ENCODE measurements around the gene SEPTIN2.
"Not testable (repeated sequence)": the region's sequence is repeated elsewhere in the genome, so short reads cannot be mapped to it uniquely, and the experiment has no call there.

SEPTIN2 gene

DNA sequence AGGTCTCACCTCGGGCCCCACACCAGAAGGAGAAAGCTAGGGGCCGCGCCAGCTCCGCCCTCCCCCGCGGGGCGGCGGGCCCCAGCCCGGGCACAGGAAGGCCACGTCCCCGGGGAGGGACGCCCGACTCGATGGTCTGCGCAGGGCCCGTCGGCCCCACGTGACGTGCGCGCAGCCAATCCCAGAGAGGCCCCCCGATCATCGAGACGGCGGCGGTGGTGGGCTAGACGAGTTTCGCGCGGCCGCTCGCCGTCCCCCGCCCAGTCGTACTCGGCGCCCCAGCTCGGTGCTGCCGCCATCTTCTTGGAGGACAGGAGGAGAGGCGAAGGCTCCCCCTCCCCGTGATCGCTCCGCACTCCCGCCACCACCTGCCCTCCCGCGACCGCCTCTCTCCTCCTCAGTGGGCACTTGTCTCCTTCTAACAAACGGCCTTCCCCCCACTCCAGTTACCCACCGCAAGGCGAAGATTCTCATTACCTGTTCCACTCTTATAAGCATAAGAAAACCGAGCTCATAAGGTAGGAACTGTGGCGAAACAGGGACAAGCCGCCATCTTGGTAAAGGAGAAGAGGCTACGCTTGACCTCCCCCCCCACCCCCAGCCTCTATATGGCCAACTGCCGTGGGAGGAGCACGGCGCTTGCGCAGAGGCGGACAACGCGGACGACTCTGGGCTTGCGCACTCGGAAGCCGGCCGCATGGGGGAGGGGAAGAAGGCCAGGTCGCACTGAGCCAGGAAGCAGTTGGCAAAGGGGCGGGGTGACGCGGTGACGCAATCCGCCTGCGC is 439 bp upstream of the SEPTIN2 start, which contains the start of gene HDLBP:
TSS of gene HDLBP (minus strand) at position 580 of the 786 bp plus-strand sequence. CDS start 48,803 bp downstream, outside the sequence.
- peak; percentile 100 for DNase-seq

DNA sequence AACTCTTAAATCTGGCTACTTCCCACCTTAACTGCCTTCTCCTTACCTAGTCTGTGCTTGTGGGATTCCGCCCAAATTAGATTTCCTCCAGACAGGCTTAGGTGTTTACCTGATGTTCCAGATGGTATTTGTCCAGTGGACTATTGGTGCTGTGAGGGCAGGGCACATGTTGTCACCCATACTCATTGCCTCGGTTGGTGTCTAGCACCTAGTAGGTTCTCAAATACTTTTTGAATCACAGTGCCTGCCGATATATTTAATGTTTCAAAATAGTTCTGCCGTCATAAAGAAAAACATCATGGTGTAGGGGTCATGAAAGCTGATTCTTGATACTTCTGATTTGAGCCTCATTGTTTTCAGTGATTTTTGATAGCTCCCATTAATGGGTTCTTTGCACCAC is 1.1 kb downstream of the SEPTIN2 start:
- no peak for DNase-seq

DNA sequence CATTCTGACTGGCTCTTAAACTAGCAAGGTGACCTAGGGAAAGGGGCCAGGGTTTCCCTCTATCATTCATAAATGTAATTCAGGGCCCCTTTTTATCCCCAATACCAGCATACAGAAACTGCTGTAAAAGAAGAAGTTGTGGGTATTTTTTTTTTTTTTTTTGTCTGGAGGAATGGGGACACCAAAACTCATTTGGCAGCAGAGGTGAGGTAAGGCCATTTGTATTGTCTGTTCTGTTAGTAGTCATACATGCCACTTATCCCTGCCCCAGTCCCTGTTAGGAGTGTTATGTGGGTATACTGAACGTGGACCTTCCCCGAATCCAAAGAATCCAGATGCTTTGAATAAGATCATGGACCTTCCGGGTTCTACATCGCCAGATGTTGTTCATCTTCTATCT is 1.7 kb downstream of the SEPTIN2 start:
- DNase-seq = no peak

DNA sequence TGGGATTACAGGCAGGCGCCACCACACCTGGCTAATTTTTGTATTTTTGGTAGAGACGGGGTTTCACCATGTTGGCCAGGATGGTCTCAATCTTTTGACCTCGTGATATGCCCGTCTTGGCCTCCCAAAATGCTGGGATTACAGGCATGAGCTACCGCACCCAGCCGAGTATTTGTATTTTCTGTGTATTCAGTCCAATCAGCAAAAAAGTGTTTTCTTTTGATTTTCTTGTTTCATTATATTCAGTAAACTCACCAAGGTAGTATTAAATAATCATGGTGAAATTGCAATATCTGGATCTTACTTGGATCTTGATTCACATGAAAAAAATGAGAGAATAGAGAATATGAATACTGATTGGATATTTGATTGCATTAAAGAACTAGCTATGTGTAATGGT is 3.1 kb downstream of the SEPTIN2 start:
- DNase-seq = not testable (repeated sequence)

DNA sequence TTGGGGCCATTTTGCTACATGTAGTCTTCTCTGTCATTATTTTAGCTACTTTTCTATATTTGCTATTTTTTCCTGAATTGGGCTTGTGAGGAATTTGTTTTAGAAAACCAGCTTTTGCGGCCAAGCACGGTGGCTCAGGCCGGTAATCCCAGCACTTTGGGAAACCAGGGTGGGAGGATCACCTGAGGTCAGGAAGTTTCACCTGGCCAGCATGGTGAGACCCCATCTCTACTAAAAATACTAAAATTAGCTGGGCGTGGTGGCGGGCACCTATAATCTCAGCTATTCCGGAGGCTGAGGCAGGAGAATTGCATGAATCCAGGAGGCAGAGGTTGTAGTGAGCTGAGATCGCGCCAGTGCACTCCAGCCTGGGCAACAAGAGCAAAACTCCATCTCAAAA is 4.7 kb downstream of the SEPTIN2 start:
- no peak for DNase-seq

DNA sequence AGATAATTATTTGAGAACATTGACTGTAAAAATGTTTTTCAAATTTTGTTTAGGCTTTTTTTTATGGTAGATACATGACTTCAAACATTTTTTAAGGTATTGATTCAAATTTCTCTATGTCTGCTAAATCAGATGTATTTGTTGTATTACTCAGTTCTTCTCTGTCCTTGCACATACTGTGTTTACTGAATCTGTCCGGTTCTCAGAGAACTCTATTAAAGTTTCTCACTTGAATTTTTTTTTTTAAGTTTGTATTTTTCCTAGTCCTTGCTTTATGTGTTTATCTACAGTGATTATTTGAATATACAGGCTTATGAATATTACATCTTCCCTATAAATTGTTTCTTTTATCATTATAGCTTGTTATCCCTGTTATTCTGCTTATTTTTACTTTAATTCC is 5.3 kb downstream of the SEPTIN2 start:
- DNase-seq = no peak

DNA sequence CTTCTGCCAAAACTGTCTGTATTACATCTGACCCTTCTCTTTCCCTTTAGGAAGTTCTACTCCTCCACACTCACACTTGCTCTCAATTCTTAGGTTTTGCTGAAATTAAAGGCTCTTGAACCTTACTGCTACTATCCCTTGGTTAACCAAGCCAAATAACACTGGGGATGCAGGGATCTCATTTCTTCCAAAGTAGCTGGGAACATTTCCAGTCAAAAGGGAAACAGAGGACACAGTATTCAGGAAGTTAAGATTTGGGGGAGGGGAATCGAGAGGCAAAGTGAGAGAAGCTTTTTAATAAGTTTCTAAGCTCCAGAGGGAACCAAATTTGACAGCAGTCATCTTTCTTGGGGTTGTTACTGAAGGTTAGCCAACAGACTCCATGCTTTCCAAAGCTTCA is 6.2 kb downstream of the SEPTIN2 start:
- DNase-seq = no peak

DNA sequence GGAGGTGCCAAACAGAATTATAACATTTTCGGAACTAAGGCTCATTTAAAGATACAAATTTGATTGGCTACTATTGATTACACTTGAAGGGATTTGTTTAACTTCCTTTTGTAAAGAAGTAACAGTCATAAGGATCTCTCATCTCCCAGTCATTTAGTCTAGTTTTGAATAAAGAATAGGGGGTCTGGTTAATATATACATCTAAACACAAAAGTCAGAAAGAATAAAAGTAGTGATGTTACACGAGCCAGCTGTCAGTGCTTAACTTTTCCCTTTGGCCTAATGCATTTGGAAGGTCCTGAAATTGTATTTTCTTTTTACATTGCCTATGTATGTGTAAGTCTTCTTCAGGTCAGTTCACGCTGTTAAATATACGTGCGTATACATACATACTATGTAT is 8.1 kb downstream of the SEPTIN2 start:
- no peak for DNase-seq

DNA sequence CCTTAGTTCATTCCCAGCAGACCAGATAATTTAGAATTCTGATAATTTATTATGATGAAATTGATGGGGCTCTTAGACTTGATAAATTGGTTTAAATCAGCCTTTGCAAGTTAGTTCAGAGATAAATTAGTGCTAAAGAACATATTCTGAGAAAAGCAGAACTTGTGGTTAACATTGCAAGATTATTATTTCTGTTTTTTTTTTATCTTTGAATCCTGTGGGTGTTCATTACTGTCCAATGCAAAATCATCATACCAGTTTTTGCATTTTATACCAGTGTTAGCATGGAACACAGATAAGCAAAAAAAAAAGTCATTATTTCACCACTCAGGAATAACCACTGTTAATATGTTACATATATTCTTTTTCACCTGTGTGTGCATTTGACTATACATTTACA is 9.1 kb downstream of the SEPTIN2 start:
- no peak for DNase-seq

DNA sequence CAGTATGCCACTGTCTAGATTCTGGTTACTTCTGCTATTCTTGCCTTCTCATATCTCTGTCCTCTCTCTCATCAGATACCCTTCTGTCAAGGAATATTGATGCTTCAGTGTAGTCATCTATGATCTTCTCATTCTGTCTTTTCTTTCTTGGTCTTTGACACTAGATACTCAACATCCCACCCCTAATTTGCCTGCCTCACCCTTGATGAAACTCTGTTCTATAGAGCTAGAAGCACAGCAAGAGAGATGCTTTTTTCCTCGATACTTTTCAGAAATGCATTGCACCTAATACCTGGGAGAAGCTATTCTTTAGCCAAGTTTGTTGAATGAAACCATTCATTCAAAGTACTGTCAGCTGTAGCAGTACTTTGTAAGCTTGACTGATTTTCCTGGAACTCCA is 9.5 kb downstream of the SEPTIN2 start:
- DNase-seq = no peak

DNA sequence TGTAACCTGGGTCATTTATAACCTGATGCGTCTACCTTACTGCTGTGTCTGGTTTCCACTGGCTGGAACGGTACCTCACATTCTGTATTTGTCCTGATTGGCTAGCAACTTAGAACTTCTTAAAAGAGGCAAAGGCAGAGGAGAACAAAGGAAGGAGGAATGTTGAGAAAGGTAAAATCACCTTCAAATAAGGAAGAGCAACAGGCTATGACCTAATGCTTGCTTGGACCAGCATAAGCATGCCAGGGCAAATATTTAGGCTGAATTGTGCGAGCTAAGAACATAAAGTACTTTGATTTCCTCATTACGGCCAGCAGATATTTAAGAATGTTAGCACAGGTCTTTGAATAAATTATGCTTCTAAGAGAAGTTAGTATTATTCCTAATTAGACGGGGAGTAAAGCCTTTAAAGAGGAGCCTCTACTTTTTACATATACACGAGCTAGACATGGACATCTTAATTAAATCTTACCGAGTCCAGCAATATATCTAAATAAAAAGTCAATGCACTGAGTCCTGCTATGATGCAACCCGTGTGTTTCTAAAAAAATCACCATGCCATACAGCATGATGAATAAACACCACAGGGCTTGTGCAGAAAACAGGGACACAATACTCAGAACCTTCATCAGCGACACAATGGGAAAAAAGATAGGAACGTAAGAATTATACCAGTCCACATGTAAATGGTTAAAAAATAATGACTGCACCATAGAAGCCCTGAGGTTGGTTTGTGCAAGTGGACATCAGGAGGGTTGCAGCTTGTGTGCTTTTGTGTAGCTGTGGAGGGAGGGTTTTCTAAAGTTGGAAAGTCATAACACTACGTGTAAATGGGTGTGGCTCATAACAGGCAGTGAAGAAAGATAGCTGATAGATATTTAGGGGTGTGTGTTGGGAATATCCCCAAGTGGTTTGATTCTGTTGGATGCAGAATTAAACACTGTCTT is 14.2 kb downstream of the SEPTIN2 start:
- no peak for DNase-seq

DNA sequence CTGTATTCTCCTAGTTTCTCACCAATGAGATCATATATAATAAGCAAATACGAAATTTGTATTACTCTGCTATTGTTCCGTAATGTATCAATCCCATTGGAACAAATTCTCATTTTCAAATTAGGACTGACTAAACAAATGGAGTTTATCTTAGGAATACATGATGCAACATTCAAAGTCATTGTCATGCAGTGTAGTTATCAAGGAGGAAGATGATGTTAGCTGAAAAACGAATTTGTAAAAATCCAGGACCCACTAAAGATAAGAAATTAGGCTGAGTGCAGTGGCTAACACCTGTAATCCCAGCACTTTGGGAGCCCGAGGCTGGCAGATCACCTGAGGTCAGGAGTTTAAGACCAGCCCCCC is 14.9 kb downstream of the SEPTIN2 start:
- no peak for DNase-seq

DNA sequence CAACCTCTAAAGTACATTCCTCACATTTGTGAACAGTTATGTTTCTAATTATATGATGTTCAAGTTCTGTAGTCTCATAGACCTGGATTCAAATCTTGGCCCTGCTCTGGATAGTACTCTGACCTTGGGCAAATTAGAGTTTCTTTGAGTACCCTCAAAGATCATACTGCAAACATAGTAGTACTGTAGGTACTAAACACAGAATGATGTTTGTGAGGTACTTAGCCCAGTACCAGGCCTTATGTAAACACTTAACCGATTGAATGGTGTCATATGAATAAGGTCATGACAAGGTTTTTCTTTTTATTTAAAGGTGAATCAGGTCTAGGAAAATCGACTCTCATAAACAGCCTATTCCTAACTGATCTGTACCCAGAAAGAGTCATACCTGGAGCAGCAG is 19.1 kb downstream of the SEPTIN2 start:
- no peak for DNase-seq

DNA sequence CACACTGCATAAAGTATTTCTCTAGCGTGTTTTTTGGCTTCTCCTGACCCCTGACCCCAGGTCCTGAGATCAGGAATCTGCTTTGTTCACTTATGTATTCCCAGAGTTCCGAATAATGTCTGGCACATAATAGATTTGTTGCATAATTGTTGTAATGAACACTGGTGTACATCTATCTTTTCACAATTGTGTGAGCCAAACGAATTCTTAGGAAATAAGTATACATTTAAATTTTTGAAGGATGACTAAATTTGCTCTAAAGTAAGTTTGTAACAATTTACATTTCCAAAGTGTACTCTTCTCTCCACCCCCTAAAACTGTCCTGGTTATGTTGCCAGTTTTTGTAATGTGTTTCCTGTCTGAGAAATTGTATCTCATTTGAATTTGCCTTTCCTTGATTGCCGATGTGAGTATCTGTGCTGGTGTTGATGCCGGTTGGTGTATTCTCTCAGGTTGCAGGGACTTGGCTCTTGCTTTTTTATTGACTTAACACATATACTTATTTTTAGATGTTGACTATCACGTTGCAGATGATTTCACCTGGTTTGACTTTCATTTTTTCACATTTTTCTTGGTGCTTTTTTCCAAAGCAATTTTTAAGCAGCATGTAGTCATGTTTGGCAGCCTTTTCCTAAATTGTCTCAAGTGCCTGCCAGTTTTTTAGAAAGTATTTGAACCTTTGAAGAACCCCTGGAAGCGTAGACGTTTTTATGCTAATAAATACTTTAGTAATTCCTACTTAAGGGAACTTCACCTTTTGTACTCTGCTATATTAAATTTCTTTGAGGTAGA is 24.3 kb downstream of the SEPTIN2 start:
- no peak for DNase-seq

DNA sequence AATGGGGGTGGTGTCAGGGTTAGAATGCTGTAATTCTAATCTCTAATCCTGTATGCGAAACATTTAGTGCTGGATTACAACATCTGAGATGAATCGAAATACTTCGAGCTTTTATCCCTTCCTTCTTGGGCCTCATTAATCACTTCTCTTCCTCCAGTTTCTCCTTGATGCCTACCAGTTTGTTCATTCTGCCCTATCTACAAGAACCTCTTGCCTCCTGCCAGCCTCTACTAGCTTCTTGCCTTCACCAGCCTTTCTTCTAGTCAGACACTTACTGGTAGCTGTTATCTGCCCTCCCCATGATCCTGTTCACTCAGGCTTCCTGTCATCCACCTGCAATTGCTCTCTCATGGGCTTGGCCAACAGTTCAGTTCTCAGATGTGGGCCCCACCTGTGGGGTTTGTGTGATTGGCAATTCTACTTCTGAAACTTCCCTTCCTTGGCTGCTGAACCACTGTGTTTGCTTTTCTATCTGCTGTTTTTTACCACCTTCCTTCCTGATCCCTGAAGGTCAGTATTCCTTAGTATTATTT is 25.0 kb downstream of the SEPTIN2 start:
- no peak for DNase-seq

DNA sequence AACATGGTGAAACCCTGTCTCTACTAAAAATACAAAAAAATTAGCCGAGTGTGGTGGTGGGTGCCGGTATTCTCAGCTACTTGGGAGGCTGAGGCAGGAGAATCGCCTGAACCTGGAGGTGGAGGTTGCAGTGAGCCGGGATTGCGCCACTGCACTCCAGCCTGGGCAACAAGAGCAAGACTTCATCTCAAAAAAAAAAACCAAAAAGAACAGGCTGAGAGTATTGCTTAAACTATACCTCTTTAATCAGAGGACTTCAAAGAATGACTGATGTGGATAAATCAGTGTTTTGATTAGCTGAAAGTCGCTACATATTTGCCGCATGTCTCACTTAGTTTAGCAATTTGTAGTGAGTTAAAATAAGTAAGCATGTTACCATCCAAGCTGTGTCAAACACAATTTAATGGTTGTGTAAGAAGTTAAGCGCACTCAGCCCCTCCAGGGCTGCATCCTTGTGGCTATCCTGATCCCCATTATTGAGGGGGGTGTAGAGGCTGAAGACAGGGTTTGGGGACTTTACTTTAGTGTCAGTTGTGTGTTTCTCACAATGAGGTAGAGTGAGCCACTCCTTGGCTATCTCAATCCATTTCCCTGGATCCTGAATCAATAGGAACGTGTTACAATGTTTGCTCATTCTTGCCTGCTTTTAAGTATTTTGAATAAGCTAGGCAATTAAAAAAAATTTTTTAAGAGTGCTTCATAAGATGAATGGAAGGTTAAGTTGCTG is 29.4 kb downstream of the SEPTIN2 start:
- DNase-seq = no peak

DNA sequence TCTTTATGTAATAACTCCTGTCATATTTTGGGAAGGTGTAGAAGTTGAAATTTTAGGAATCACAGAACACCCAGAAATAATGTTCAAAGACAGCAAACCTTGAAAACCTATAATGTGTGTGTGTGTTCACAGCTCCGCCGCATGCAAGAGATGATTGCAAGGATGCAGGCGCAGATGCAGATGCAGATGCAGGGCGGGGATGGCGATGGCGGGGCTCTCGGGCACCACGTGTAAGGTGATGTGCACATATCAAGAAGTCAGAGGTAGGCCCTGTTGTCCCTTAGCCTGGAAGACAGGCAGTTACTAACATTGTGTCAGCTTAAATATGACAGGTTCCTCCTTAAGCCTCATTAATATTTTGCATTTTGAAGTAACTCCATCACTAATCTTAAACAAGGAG is 34.2 kb downstream of the SEPTIN2 start:
- DNase-seq = no peak

DNA sequence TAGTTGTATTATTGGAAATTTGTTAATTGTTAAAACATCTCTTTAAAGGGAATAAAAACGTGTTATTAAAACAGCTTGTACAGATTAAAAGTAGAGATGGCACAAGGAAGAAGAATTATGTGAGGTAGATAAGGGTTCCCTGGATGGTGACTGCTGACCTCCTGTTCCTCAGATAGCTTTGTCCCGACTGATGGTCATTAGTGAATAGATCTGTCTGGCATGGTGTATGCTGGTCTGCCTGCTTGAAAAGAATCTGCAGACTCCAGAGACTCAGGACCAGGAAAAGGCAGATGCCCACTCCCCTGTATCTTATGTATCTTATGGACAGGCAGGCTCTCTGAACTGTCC is 34.8 kb downstream of the SEPTIN2 start:
- DNase-seq = no peak

DNA sequence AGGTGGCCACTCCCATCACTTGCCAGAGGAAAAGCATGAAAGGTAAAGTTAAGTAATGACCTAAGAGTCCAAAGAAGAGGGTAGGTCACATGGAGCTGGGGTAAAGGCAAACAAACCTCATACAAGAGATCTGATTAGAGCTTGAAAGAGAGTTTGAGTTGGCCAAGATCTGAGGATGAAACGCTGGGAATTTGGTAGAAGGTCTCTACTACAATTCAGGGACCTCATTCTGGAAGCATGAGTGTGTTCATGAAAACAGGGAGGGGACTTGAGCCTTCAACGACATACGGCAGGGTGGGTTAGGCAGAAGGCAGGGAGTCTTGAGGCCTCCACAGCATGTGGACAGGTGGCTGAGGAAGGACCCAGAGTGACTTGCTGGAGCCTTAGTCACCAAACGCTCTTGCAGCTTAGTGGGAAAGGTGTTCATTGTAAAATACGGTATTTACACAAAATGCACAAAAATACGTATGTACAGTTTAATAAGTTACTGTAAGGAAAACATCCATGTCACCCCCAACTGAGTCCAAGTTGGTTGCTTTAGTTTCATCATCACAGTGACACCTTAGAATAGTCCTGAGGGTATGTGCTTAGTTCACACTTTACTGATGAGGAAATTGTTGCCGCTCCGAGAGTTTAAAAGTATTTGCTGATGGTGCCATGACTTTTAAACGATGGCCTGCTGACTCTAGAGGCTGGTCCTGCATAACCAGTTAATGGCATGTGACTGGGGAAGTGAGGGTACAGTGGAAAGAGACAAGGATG is 35.3 kb downstream of the SEPTIN2 start:
- no peak for DNase-seq

DNA sequence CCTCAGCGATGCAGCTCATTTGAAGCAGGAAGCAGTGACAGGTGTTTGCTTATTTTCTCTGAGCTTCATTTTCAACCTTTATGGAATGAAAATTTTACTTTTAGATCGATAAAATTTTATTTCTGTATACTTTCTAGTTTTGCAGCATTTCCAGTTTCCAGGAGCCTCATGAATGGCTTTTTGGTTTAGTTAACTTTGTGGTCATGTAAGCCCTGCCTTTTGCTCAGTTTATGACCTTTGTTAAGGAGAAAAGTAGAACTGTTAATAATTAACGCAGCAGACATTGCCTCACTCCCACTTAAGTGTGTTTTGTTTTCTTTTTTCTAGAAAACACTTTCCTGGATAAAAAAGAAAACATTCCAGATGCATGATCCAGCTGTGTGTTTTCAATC is 35.9 kb downstream of the SEPTIN2 start:
- DNase-seq = no peak

DNA sequence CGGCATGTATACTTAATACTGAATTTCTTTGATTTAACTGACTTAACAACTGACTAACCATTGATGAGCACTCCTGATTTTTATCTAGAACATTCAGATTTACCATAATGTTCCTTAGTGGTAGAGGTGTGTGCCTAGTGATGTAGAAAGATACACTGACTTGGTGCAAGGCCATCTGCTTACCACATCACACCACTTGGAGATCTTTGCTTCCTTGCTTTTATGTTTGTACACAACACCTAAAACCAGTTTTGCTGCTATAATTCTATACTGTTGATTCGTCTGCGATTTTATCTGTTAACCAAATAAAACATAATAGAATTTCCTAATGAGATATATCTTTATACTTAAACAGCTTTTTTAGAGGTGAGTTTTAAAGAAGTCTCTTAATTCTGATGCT is 36.5 kb downstream of the SEPTIN2 start:
- DNase-seq = no peak

Data from right forelimb (tissue), 1 donor.